Activated CD4-positive, alpha-beta T cell treated with anti-CD3 and anti-CD28 coated beads for 4 hours (primary cell): ENCODE data around the gene SERF2.
"Not testable (repeated sequence)": the region's sequence is repeated elsewhere in the genome, so short reads cannot be mapped to it uniquely, and the experiment has no call there.

Source experiments
- DNase-seq, 2 donors: peaks; one replicate each; pipeline ENCODE4 v3.0.0-alpha.2; 2020

Gene SERF2

DNA sequence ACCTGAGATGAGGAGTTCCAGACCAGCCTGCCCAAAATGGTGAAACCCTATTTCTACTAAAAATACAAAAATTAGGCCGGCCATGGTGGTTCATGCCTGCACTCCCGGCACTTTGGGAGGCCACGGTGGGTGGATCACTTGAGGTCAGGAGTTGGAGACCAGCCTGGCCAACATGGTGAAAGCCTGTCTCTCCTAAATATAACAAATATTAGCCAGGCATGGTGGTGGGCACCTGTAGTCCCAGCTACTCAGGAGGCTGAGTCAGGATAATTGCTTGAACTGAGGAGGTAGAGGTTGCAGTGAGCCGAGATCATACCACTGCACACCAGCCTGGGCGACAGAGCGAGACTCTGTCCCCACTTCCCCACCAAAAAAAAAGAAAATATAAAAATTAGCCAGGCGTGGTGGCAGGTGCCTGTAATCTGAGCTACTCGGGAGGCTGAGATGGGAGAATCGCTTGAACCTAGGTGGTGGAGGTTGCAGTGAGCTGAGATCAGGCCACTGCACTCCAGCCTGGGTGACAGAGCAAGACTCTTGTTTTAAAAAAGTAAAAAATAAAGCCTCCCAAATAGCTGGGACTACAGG is 38.7 kb downstream of the SERF2 start:
- not testable (repeated sequence) for DNase-seq

GRCh38 chr15:43831519-43832052 is 39.5 kb downstream of the SERF2 start:
- not testable (repeated sequence) for DNase-seq

DNA sequence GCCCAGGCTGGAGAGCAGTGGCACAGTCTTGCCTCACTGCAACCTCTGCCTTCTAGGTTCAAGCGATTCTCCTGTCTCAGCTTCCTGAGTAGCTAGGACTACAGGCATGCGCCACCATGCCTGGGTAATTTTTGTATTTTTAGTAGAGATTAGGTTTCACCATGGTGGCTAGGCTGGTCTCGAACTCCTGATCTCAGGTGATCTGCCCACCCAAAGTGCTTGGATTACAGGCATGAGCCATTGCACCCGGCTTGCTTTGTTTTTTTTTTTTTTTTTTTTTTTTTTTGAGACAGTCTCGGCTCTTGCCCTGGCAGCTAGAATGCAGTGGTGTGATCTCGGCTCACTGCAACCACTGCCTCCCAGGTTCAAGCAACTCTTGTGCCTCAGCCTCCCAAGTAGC is 40.4 kb downstream of the SERF2 start:
- DNase-seq, result not testable (repeated sequence)

DNA sequence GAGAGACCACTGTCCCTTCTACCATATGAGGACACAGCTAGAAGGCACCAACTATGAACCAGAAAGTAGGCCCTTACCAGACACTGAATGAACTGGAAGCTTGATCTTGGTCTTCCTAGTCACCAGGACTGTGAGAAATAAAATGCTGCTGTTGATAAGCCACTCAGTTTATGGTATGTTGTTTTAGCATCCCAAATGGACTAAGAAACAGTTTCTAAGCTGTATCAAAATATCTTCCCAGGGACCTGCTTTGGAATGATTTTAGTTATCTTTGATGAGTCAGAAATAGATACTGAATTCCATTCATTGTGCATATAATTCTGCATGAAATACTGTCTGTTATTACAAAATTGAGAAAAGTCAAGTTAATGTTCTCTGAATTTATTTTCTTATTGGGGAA is 53.3 kb downstream of the SERF2 start:
- no peak for DNase-seq
